CD14-positive monocyte (primary cell): ENCODE results near the gene MCF2L. TPM values are rescaled to one million over a fixed set of nuclear protein-coding genes. Genes with fewer than 3 reads are reported as not detected.

Experiments used
- DNase-seq, 3 donors: peaks; one replicate each; pipeline ENCODE4 v3.0.0-alpha.2; 2011 to 2022
- H2AFZ ChIP-seq: 2 replicates; pipeline ENCODE4 v1.6.0; 2012; ENCODE audit warnings: mild to moderate bottlenecking, low read depth, low read length, inconsistent platforms; ENCODE audit not compliant: insufficient read depth, poor library complexity, severe bottlenecking
- H3K27ac ChIP-seq, 2 donors: 1 replicate in 1 of 2; 2 replicates in 1 of 2; pipeline ENCODE4 v1.5.1; 2012 to 2013; ENCODE audit warnings: low read length in 2 of 2, control low read depth in 1 of 2, inconsistent platforms in 1 of 2, low read depth in 1 of 2, mild to moderate bottlenecking in 1 of 2
- H3K27me3 ChIP-seq, 2 donors: one replicate each; pipeline versions ENCODE4 v1.6.0 to v1.6.1; 2011 to 2013; ENCODE audit warnings: low read length in 2 of 2; ENCODE audit not compliant: control insufficient read depth in 2 of 2, insufficient read depth in 2 of 2
- H3K36me3 ChIP-seq, 2 donors: replicated peaks in 1 of 2; 1 replicate in 1 of 2; 2 replicates in 1 of 2; pipeline versions ENCODE4 v1.5.1 to v1.6.1; 2012 to 2013; ENCODE audit warnings: low read length in 2 of 2, control low read depth in 1 of 2, inconsistent platforms in 1 of 2, mild to moderate bottlenecking in 1 of 2; ENCODE audit not compliant: insufficient read depth in 2 of 2, control insufficient read depth in 1 of 2
- H3K4me1 ChIP-seq, 2 donors: 1 replicate in 1 of 2; 2 replicates in 1 of 2; pipeline versions ENCODE4 v1.5.1 to v1.6.1; 2012 to 2013; ENCODE audit warnings: low read length in 2 of 2, control low read depth in 1 of 2, inconsistent platforms in 1 of 2, mild to moderate bottlenecking in 1 of 2, moderate library complexity in 1 of 2; ENCODE audit not compliant: insufficient read depth in 2 of 2, control insufficient read depth in 1 of 2
- H3K4me2 ChIP-seq: replicated peaks from 2 replicates; pipeline ENCODE3; 2012; ENCODE audit warnings: low read length, moderate library complexity, mild to moderate bottlenecking; ENCODE audit not compliant: poor library complexity, severe bottlenecking; ENCODE audit errors: extremely low read depth
- H3K4me3 ChIP-seq, 3 experiments: fragments of 200-600 bp in 1 of 3; sonication (generic) in 1 of 3; replicated peaks in 1 of 3; 1 replicate in 2 of 3; 2 replicates in 1 of 3; pipeline ENCODE4 v1.5.1; 2011 to 2013; ENCODE audit warnings: low read length in 3 of 3, mild to moderate bottlenecking in 3 of 3, control low read depth in 2 of 3, low read depth in 2 of 3, inconsistent platforms in 1 of 3, moderate library complexity in 1 of 3
- H3K79me2 ChIP-seq: 2 replicates; pipeline ENCODE4 v1.6.0; 2012; ENCODE audit warnings: mild to moderate bottlenecking, control low read depth, inconsistent platforms, low read length, moderate library complexity; ENCODE audit not compliant: insufficient read depth
- H3K9ac ChIP-seq: 2 replicates; pipeline ENCODE4 v1.6.0; 2017; ENCODE audit warnings: low read length, mild to moderate bottlenecking; ENCODE audit not compliant: insufficient read depth, poor library complexity, severe bottlenecking
- H3K9me3 ChIP-seq, 2 donors: replicated peaks in 1 of 2; 1 replicate in 1 of 2; 2 replicates in 1 of 2; pipeline versions ENCODE4 v1.5.1 to v1.6.1; 2012 to 2013; ENCODE audit warnings: low read length in 2 of 2, control low read depth in 1 of 2; ENCODE audit not compliant: control insufficient read depth in 1 of 2, insufficient read depth in 1 of 2
- H4K20me1 ChIP-seq: 2 replicates; pipeline ENCODE4 v1.6.0; 2012; ENCODE audit warnings: mild to moderate bottlenecking, low read length, control low read depth, moderate library complexity; ENCODE audit not compliant: insufficient read depth
- H3K27ac Mint-ChIP-seq, 7 donors: one replicate each; pipeline ENCODE4 v1.8.0; 2020; ENCODE audit warnings: mild to moderate bottlenecking in 7 of 7, mixed read lengths in 7 of 7, moderate library complexity in 6 of 7, inconsistent platforms in 2 of 7
- H3K27me3 Mint-ChIP-seq, 3 donors: one replicate each; pipeline ENCODE4 v1.8.0; 2021 to 2022; ENCODE audit warnings: low read depth in 3 of 3, mild to moderate bottlenecking in 3 of 3, mixed read lengths in 3 of 3, moderate library complexity in 3 of 3, inconsistent platforms in 1 of 3
- H3K36me3 Mint-ChIP-seq, 2 donors: one replicate each; pipeline ENCODE4 v1.8.0; 2020; ENCODE audit warnings: mixed read lengths in 2 of 2, inconsistent platforms in 1 of 2, mild to moderate bottlenecking in 1 of 2
- H3K4me1 Mint-ChIP-seq: one replicate; pipeline ENCODE4 v1.8.0; 2020; ENCODE audit warnings: mild to moderate bottlenecking, mixed read lengths
- H3K4me3 Mint-ChIP-seq, 2 donors: one replicate each; pipeline ENCODE4 v1.8.0; 2020; ENCODE audit warnings: mild to moderate bottlenecking in 2 of 2, mixed read lengths in 2 of 2, moderate library complexity in 1 of 2
- H3K9me3 Mint-ChIP-seq, 7 donors: one replicate each; pipeline ENCODE4 v1.8.0; 2020 to 2022; ENCODE audit warnings: mixed read lengths in 7 of 7, mild to moderate bottlenecking in 6 of 7, moderate library complexity in 6 of 7, inconsistent platforms in 2 of 7
- WGBS: methylation state at CpG from one replicate; pipeline ENCODE4 v1.1.5; 2013; ENCODE audit warnings: missing lambda C conversion rate; ENCODE audit not compliant: insufficient coverage; 5-methylcytosine and 5-hydroxymethylcytosine counted together
- intact Hi-C, 2 donors: fragments of 100-400 bp; cut with micrococcal nuclease; formaldehyde crosslinking; loops; one replicate each; pipeline versions ENCODE4 v1.15.0 to v1.15.1; 2023
- polyA plus RNA-seq, 3 donors: library from polyadenylated mRNA; depleted of rRNA in 1 of 3; unstranded in 2 of 3; stranded (reverse) in 1 of 3; fragments of 300-500 nt in 2 of 3; fragments of >200 nt in 1 of 3; fragmentation: Illumina TruSeq in 2 of 3; gene quantifications; 1 replicate in 2 of 3; 2 replicates in 1 of 3; pipeline ENCODE4 v1.2.3, GENCODE V29; 2012 to 2021
- TF ChIP-seq, protein P1 (sequence below): fragments of 200-600 bp; IDR thresholded peaks from one replicate; pipeline ENCODE4 v1.8.0; 2022; ENCODE audit warnings: antibody characterized with exemption, mild to moderate bottlenecking

The MCF2L gene
- polyA plus RNA-seq, 3 donors: not detected

DNA sequence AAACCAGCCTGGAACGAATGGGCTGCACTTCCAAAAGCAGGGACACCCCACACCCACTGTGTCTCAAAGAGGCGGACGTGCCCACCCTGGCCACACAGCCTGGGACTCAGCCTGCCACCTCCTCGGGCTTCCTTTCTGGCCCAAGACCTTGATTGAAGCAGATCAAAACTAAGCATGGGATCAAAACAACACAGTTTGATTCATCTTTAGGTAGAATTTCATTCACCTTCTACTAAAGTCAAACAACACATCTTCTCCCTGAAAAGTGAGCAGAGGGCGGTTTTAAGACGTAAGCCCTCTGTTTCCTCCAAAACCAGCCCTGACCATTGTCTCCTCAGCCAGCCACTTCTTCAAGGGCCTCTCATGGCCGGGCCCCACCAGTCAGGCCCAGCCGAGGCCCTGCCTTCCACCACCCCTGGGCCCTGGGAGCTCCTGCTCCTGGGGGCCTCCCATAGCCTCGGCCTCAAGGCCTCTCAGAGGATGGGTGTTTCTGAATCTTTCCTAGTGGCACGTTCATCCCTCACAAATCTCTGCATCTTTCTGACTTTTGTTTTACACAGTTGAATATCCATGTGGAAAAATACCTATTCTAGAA, 147.3 kb downstream of the MCF2L start:
- Histone ChIP-seq H2AFZ (no peak overlapping the region), H3K4me2 (no peak overlapping the region), H3K9ac (no peak overlapping the region), H3K79me2 (no peaks in the 10 kb centered on the region), H3K9me3 (no peaks in the 10 kb centered on the region), H3K27ac (no peak overlapping the region), H3K36me3 (no peaks in the 10 kb centered on the region), H3K4me3 (no peak overlapping the region), H3K27me3 (peaks cover 2 to 11% of the 10 kb centered on the region in 2 donors), H4K20me1 (no peaks in the 10 kb centered on the region), H3K4me1 (no peaks in the 10 kb centered on the region)
- Mint-ChIP-seq H3K27me3 (peaks cover 3 to 4% (median 4%) of the 10 kb centered on the region in 3 donors), H3K4me3 (no peak overlapping the region), H3K4me1 (no peaks in the 10 kb centered on the region), H3K36me3 (no peaks in the 10 kb centered on the region), H3K27ac (no peak overlapping the region), H3K9me3 (no peaks in the 10 kb centered on the region)
- DNase-seq: no peak
- TF ChIP-seq, protein P1, sequence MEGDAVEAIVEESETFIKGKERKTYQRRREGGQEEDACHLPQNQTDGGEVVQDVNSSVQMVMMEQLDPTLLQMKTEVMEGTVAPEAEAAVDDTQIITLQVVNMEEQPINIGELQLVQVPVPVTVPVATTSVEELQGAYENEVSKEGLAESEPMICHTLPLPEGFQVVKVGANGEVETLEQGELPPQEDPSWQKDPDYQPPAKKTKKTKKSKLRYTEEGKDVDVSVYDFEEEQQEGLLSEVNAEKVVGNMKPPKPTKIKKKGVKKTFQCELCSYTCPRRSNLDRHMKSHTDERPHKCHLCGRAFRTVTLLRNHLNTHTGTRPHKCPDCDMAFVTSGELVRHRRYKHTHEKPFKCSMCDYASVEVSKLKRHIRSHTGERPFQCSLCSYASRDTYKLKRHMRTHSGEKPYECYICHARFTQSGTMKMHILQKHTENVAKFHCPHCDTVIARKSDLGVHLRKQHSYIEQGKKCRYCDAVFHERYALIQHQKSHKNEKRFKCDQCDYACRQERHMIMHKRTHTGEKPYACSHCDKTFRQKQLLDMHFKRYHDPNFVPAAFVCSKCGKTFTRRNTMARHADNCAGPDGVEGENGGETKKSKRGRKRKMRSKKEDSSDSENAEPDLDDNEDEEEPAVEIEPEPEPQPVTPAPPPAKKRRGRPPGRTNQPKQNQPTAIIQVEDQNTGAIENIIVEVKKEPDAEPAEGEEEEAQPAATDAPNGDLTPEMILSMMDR: no peak
- intact Hi-C loops: no loop called here
- WGBS: 95% methylated on average over 8 of the region's 10 CpGs

DNA sequence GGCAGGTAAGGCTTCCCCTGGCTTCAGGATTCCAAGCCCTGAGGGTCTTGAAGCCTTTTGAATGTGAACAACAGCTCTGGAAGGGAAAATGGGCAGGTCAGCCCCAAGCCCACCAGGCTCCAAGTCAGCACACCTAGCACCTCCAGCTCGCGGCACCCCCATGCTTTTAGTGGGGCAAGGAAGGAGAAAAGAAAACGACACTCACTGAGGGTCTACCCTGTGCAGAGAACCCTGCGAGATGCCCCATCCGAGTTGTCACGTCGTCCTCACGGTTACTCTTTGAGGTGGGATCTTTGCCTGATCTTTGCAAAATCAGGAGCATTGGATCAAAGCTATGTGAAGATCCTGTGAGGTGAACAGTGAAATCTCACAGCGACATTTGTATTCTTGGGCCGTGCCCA, 147.9 kb downstream of the MCF2L start:
- 99% methylated on average over 8 of the region's 10 CpGs for WGBS

More for the DNA sequence above, 147.9 kb downstream of the MCF2L start:
- Mint-ChIP-seq H3K9me3 (no peaks in the 10 kb centered on the region), H3K36me3 (no peaks in the 10 kb centered on the region), H3K27me3 (peaks cover 3 to 4% (median 4%) of the 10 kb centered on the region in 3 donors), H3K4me1 (no peaks in the 10 kb centered on the region), H3K4me3 (no peak overlapping the region), H3K27ac (no peak overlapping the region)
- no peak for DNase-seq
- no peaks in the 10 kb centered on the region for H4K20me1 ChIP-seq
- H3K4me2 ChIP-seq: no peak overlapping the region
- no peak overlapping the region for H3K4me3 ChIP-seq
- H3K27me3 ChIP-seq: peaks cover under 1 to 10% of the 10 kb centered on the region in 2 donors
- no peaks in the 10 kb centered on the region for H3K79me2 ChIP-seq
- TF ChIP-seq, protein P1: no peak
- no peak overlapping the region for H3K9ac ChIP-seq
- H3K9me3 ChIP-seq: no peaks in the 10 kb centered on the region
- H3K4me1 ChIP-seq: no peaks in the 10 kb centered on the region
- no peak overlapping the region for H3K27ac ChIP-seq
- intact Hi-C loops: no loop called here
- no peaks in the 10 kb centered on the region for H3K36me3 ChIP-seq
- H2AFZ ChIP-seq: no peak overlapping the region
